GM19438 (cell line): Measurements from ENCODE around the gene EDA.

Experiments
- ATAC-seq: cut with Tn5 transposase; IDR thresholded peaks from one replicate; pipeline ENCODE4 v1.9.1; 2021; ENCODE audit warnings: low read depth; ENCODE audit not compliant: unreplicated experiment

EDA gene

GRCh38 chrX:70049925-70050324 is 434.0 kb downstream of the EDA start, which contains the start of gene AWAT2:
TSS of gene AWAT2 (minus strand) at chrX:70049938. CDS start at chrX:70049932, 6 bp downstream.
- no peak for ATAC-seq

GRCh38 chrX:70052895-70053615 is 437.1 kb downstream of the EDA start:
- no peak for ATAC-seq

GRCh38 chrX:70054391-70054790 is 438.5 kb downstream of the EDA start:
- no peak for ATAC-seq

- no peak for ATAC-seq
These were observed 446.2 kb downstream of the EDA start, which contains the start of gene OTUD6A for GRCh38 chrX:70062076-70062475. TSS of gene OTUD6A (plus strand) at chrX:70062457. CDS start at chrX:70062525, 68 bp downstream.

- no peak for ATAC-seq
These were observed 447.1 kb downstream of the EDA start for GRCh38 chrX:70062961-70063550.

- ATAC-seq, result no peak
These were observed 450.7 kb downstream of the EDA start for GRCh38 chrX:70066646-70067045.

GRCh38 chrX:70079297-70079696 is 463.4 kb downstream of the EDA start:
- ATAC-seq, result no peak

- no peak for ATAC-seq
These were observed 464.0 kb downstream of the EDA start for GRCh38 chrX:70079870-70080269.

- no peak for ATAC-seq
These were observed 466.8 kb downstream of the EDA start for GRCh38 chrX:70082723-70083122.

- no peak for ATAC-seq
These were observed 468.8 kb downstream of the EDA start for GRCh38 chrX:70084592-70085240.

- ATAC-seq, result no peak
These were observed 472.1 kb downstream of the EDA start for GRCh38 chrX:70087857-70088630.

- no peak for ATAC-seq
These were observed 472.8 kb downstream of the EDA start for GRCh38 chrX:70088751-70089150.
